HL-60 (cell line): ENCODE measurements around the gene FBN1.

ENCODE experiments used
- DNase-seq, 2 experiments: peaks; one replicate each; pipeline ENCODE4 v3.0.0-alpha.2; 2010 to 2020; ENCODE audit warnings: low read depth in 1 of 2, low spot score in 1 of 2
- H3K27ac ChIP-seq: fragments of 250-450 bp; sonication (Bioruptor Pico); replicated peaks from 2 replicates; pipeline ENCODE4 v1.5.1; 2020; ENCODE audit warnings: mild to moderate bottlenecking, moderate library complexity
- H3K27me3 ChIP-seq: fragments of 250-450 bp; sonication (Bioruptor Pico); 2 replicates; pipeline ENCODE4 v1.5.1; 2021; ENCODE audit warnings: mild to moderate bottlenecking, moderate library complexity; ENCODE audit not compliant: insufficient read depth, poor library complexity, severe bottlenecking
- H3K4me3 ChIP-seq: replicated peaks from 2 replicates; pipeline ENCODE4 v1.5.1; 2011; ENCODE audit warnings: mild to moderate bottlenecking, control low read depth, low read length; ENCODE audit not compliant: insufficient read depth
- CTCF ChIP-seq: IDR thresholded peaks from one replicate; pipeline ENCODE4 v1.5.1; 2011; ENCODE audit warnings: low read length, control low read depth, inconsistent platforms; ENCODE audit not compliant: insufficient read depth
- GABPA ChIP-seq: IDR thresholded peaks from 2 replicates; pipeline ENCODE4 v1.6.1; 2012; ENCODE audit warnings: low read depth
- POLR2AphosphoS5 ChIP-seq: IDR thresholded peaks from 2 replicates; pipeline ENCODE4 v1.6.1; 2012; ENCODE audit warnings: low read depth
- SPI1 ChIP-seq: IDR thresholded peaks from 2 replicates; pipeline ENCODE4 v1.6.1; 2012; ENCODE audit warnings: low read depth, mild to moderate bottlenecking, borderline replicate concordance
- TF ChIP-seq, protein P1 (sequence below): IDR thresholded peaks from 2 replicates; pipeline ENCODE4 v1.6.1; 2012; ENCODE audit warnings: low read depth; ENCODE audit not compliant: insufficient replicate concordance

Gene FBN1

DNA sequence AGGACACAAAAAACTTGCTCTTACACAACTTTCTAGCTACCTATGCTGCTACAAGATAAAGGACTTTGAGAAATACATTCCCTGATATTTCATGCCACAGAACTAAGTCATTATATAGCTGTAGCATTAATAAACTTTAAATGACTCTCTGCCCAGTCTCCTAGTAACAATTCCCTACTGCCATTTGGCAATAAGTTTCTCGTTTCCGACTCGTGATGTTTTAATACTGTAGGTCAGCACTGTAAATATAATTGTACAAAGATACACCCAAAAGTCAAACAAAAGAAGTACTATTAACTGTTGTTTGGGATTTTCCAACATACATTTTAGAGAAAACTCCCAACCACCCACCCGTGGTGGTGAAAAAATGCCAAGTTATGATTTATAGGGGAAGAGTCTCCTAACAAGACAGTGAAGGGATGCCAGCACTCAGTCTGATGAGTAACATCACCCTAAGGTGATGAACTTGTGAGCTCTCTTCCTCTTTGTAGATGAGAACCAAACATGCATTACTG is 182.1 kb downstream of the FBN1 start:
- DNase-seq, result no peak

GRCh38 chr15:48462688-48463087 is 182.8 kb downstream of the FBN1 start:
- TF ChIP-seq GABPA, result no peak
- TF ChIP-seq SPI1, result no peak
- TF ChIP-seq POLR2AphosphoS5, result no peak
- no peak for TF ChIP-seq CTCF
- TF ChIP-seq, protein P1, sequence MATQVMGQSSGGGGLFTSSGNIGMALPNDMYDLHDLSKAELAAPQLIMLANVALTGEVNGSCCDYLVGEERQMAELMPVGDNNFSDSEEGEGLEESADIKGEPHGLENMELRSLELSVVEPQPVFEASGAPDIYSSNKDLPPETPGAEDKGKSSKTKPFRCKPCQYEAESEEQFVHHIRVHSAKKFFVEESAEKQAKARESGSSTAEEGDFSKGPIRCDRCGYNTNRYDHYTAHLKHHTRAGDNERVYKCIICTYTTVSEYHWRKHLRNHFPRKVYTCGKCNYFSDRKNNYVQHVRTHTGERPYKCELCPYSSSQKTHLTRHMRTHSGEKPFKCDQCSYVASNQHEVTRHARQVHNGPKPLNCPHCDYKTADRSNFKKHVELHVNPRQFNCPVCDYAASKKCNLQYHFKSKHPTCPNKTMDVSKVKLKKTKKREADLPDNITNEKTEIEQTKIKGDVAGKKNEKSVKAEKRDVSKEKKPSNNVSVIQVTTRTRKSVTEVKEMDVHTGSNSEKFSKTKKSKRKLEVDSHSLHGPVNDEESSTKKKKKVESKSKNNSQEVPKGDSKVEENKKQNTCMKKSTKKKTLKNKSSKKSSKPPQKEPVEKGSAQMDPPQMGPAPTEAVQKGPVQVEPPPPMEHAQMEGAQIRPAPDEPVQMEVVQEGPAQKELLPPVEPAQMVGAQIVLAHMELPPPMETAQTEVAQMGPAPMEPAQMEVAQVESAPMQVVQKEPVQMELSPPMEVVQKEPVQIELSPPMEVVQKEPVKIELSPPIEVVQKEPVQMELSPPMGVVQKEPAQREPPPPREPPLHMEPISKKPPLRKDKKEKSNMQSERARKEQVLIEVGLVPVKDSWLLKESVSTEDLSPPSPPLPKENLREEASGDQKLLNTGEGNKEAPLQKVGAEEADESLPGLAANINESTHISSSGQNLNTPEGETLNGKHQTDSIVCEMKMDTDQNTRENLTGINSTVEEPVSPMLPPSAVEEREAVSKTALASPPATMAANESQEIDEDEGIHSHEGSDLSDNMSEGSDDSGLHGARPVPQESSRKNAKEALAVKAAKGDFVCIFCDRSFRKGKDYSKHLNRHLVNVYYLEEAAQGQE, result no peak
- peaks cover 2% of the 10 kb centered on the region for H3K27me3 ChIP-seq
- H3K4me3 ChIP-seq, result no peak overlapping the region
- H3K27ac ChIP-seq, result no peak overlapping the region
- DNase-seq, result no peak

More for the DNA sequence above, 182.1 kb downstream of the FBN1 start:
- TF ChIP-seq GABPA (no peak), CTCF (no peak), POLR2AphosphoS5 (no peak), SPI1 (no peak)
- TF ChIP-seq, protein P1, result no peak
- no peak overlapping the region for H3K4me3 ChIP-seq
- no peak overlapping the region for H3K27ac ChIP-seq
- peaks cover 2% of the 10 kb centered on the region for H3K27me3 ChIP-seq

GRCh38 chr15:48459571-48460442 is 185.7 kb downstream of the FBN1 start:
- DNase-seq, result no peak
- no peak for TF ChIP-seq SPI1
- TF ChIP-seq, protein P1, result no peak
- TF ChIP-seq GABPA, result no peak
- TF ChIP-seq POLR2AphosphoS5, result no peak
- no peak for TF ChIP-seq CTCF
- Histone ChIP-seq H3K27me3 (peaks cover 2% of the 10 kb centered on the region), H3K4me3 (no peak overlapping the region), H3K27ac (no peak overlapping the region)
